Measurements from ENCODE around the gene GAL3ST3. TPM values are rescaled to one million over a fixed set of nuclear protein-coding genes. Genes with fewer than 3 reads are reported as not detected.
A peak's percentile ranks its signal among the peaks of the same experiment; 100 is the strongest.

The GAL3ST3 gene
- total and polyA plus RNA-seq, 2 experiments from 2014 or later = 15.6 to 63.4 TPM

DNA sequence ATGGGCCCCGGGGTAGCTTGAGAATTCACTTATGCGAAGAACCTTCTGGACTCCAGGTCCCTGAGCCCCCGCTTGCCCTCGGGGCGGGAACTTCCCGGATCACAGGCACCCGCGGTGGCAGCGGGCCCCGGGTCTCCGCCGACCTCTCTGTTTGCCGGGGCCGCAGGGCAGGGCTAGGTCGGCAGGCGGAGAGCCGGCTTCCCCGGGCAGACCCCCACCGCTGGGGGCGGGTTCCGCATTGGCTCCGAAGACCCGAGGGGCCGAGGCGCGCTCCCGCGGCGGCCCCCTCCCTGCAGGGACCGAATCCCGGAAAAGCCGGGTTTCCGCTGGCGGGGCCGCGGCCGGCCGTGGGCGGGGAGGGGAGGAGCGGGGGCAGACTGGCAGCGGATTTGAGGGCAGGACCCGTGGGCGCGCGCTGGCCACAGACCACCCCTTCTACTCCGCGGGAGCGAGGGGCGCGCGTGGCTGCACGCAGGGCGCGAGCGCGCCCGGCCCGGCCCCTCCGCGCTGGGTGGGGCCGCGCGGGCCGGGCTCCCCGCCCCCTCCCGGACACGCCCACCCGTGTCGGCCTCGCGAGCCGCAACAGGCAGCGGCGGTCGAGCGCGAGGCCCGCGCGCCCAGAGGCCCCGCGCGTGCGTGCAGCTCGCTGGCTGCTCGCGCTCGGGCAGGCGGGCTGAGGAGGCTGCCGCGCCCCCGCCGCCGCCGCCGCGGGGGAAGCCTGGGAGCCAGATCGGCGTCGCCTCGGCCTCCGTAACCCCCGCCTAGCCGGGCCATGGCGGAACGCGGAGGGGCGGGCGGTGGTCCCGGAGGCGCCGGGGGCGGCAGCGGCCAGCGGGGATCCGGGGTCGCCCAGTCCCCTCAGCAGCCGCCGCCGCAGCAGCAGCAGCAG, 21.0 kb upstream of the GAL3ST3 start, which contains the start of gene PACS1:
Gene PACS1, plus strand, starts transcription at position 558 of the 889 bp plus-strand sequence. Its CDS starts 215 bp downstream, at position 773.
- H3K4me3 ChIP-seq = peak within 1 kb of the TSS; percentile 90
- peaks cover 48% of the 10 kb centered on the region for H3K36me3 Mint-ChIP-seq (ENCODE audit: low read depth)
- no peaks in the 10 kb centered on the region for H3K27me3 ChIP-seq (ENCODE audit: insufficient read depth)
- H3K27ac ChIP-seq (ENCODE audit: low read depth) = peak within 1 kb of the TSS; percentile 97
- H3K4me2 ChIP-seq = peak within 1 kb of the TSS; percentile 98
- no peaks in the 10 kb centered on the region; the same call in 2 of the 3 replicates for H3K9me3 Mint-ChIP-seq
- peaks cover 29% of the 10 kb centered on the region for H3K79me2 ChIP-seq (replicated peaks; ENCODE audit: insufficient read depth)
- peaks cover 14% of the 10 kb centered on the region for H3K27me3 Mint-ChIP-seq (ENCODE audit: insufficient read depth, low read depth, poor library complexity)
- H4K20me1 ChIP-seq (replicated peaks; ENCODE audit: insufficient read depth) = peaks cover 11% of the 10 kb centered on the region; the same call in 1 of the 2 replicates
- H3K4me1 ChIP-seq (ENCODE audit: insufficient read depth) = peaks cover 25% of the 10 kb centered on the region
- peak within 1 kb of the TSS; percentile 84 for H3K27ac Mint-ChIP-seq
- DNase-seq (ENCODE audit: low spot score) (peak; percentile 54), ATAC-seq (peak; percentile 62)
- no peaks in the 10 kb centered on the region for H3K9me2 ChIP-seq (ENCODE audit: insufficient read depth)
- H3K4me1 Mint-ChIP-seq = peaks cover 27% of the 10 kb centered on the region
- TF ChIP-seq ZNF331 (CRISPR knock-in tag; IDR thresholded peaks at IDR 0.05; ENCODE audit: low read depth) (no peak), POLR2AphosphoS5 (IDR thresholded peaks at IDR 0.05; ENCODE audit: low read depth) (peak; percentile 37; the same call in 1 of the 2 replicates), CREB1 (CRISPR knock-in tag; IDR thresholded peaks at IDR 0.05; ENCODE audit: low read depth) (no peak), EZH2phosphoT487 (IDR thresholded peaks at IDR 0.05; ENCODE audit: unreplicated experiment) (no peak), ZNF114 (CRISPR knock-in tag; IDR thresholded peaks at IDR 0.05) (no peak), CTCF (conservative IDR thresholded peaks at IDR 0.05; ENCODE audit: low read depth in 2 of 2) (no peak)
- H3K4me3 Mint-ChIP-seq = peak within 1 kb of the TSS; percentile 85
- peak within 1 kb of the TSS; percentile 86 for H2AFZ ChIP-seq
- peaks cover 33% of the 10 kb centered on the region for H3F3A ChIP-seq (replicated peaks; ENCODE audit: low read depth)
- peaks cover 22% of the 10 kb centered on the region for H3K36me3 ChIP-seq (ENCODE audit: insufficient read depth)

DNA sequence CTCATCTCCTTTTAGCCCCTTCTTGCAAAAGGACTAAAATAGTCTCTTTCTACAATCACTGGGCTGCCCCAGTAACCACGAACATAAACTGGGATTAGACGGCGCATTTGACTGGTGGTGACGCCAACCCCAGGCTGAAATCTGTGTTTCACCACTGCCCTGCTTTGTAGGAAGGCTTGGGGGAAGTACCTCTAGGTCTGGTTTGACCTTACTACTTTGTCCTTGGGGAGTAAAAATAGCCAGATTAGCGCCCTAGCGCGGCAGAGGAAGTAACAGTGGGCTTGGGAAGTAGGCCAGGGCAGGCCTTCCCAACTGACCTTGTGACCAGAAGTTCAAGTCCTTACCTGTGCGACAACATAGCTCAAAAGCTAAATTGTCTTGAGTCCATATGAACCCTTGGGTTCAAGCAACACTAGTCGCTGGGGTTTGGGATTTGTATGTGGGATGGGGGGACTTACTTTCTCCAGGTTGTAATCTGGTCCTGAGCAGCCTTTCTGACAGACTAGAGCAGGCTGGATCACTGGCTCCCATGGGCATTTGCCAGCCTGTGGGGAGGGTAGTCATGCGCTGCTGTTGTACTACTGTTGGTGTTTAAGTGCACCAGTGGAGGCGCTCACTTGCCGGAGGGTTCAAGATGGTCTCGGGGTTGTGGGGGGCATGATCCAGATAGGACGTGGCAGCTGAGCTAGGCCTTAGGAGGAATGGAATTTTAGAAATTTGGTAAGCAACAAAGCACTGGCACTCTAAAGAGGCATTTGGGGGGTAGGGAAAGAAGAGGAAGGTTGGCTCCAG, 20.2 kb upstream of the GAL3ST3 start:
- Mint-ChIP-seq H3K27me3 (ENCODE audit: insufficient read depth, low read depth, poor library complexity) (peaks cover 14% of the 10 kb centered on the region), H3K4me1 (peaks cover 27% of the 10 kb centered on the region), H3K27ac (peak overlapping the region; percentile 84), H3K9me3 (no peaks in the 10 kb centered on the region; the same call in 2 of the 3 replicates), H3K4me3 (peak overlapping the region; percentile 70), H3K36me3 (ENCODE audit: low read depth) (peaks cover 52% of the 10 kb centered on the region)
- Histone ChIP-seq H4K20me1 (replicated peaks; ENCODE audit: insufficient read depth) (peaks cover 10% of the 10 kb centered on the region; the same call in 1 of the 2 replicates), H3K27ac (ENCODE audit: low read depth) (peak overlapping the region; percentile 97), H3K4me3 (peak overlapping the region; percentile 62), H3K9me2 (ENCODE audit: insufficient read depth) (no peaks in the 10 kb centered on the region), H3K4me1 (ENCODE audit: insufficient read depth) (peaks cover 25% of the 10 kb centered on the region), H3K79me2 (replicated peaks; ENCODE audit: insufficient read depth) (peaks cover 37% of the 10 kb centered on the region), H3K4me2 (peak overlapping the region; percentile 74), H3K36me3 (ENCODE audit: insufficient read depth) (peaks cover 31% of the 10 kb centered on the region), H3K27me3 (ENCODE audit: insufficient read depth) (no peaks in the 10 kb centered on the region), H2AFZ (no peak overlapping the region), H3F3A (replicated peaks; ENCODE audit: low read depth) (peaks cover 37% of the 10 kb centered on the region)
- ATAC-seq = peak; percentile 45
- peak; percentile 92 for DNase-seq (ENCODE audit: low spot score)
- TF ChIP-seq ZNF114 (CRISPR knock-in tag; IDR thresholded peaks at IDR 0.05) (no peak), ZNF331 (CRISPR knock-in tag; IDR thresholded peaks at IDR 0.05; ENCODE audit: low read depth) (no peak)
- TF ChIP-seq, protein P1, sequence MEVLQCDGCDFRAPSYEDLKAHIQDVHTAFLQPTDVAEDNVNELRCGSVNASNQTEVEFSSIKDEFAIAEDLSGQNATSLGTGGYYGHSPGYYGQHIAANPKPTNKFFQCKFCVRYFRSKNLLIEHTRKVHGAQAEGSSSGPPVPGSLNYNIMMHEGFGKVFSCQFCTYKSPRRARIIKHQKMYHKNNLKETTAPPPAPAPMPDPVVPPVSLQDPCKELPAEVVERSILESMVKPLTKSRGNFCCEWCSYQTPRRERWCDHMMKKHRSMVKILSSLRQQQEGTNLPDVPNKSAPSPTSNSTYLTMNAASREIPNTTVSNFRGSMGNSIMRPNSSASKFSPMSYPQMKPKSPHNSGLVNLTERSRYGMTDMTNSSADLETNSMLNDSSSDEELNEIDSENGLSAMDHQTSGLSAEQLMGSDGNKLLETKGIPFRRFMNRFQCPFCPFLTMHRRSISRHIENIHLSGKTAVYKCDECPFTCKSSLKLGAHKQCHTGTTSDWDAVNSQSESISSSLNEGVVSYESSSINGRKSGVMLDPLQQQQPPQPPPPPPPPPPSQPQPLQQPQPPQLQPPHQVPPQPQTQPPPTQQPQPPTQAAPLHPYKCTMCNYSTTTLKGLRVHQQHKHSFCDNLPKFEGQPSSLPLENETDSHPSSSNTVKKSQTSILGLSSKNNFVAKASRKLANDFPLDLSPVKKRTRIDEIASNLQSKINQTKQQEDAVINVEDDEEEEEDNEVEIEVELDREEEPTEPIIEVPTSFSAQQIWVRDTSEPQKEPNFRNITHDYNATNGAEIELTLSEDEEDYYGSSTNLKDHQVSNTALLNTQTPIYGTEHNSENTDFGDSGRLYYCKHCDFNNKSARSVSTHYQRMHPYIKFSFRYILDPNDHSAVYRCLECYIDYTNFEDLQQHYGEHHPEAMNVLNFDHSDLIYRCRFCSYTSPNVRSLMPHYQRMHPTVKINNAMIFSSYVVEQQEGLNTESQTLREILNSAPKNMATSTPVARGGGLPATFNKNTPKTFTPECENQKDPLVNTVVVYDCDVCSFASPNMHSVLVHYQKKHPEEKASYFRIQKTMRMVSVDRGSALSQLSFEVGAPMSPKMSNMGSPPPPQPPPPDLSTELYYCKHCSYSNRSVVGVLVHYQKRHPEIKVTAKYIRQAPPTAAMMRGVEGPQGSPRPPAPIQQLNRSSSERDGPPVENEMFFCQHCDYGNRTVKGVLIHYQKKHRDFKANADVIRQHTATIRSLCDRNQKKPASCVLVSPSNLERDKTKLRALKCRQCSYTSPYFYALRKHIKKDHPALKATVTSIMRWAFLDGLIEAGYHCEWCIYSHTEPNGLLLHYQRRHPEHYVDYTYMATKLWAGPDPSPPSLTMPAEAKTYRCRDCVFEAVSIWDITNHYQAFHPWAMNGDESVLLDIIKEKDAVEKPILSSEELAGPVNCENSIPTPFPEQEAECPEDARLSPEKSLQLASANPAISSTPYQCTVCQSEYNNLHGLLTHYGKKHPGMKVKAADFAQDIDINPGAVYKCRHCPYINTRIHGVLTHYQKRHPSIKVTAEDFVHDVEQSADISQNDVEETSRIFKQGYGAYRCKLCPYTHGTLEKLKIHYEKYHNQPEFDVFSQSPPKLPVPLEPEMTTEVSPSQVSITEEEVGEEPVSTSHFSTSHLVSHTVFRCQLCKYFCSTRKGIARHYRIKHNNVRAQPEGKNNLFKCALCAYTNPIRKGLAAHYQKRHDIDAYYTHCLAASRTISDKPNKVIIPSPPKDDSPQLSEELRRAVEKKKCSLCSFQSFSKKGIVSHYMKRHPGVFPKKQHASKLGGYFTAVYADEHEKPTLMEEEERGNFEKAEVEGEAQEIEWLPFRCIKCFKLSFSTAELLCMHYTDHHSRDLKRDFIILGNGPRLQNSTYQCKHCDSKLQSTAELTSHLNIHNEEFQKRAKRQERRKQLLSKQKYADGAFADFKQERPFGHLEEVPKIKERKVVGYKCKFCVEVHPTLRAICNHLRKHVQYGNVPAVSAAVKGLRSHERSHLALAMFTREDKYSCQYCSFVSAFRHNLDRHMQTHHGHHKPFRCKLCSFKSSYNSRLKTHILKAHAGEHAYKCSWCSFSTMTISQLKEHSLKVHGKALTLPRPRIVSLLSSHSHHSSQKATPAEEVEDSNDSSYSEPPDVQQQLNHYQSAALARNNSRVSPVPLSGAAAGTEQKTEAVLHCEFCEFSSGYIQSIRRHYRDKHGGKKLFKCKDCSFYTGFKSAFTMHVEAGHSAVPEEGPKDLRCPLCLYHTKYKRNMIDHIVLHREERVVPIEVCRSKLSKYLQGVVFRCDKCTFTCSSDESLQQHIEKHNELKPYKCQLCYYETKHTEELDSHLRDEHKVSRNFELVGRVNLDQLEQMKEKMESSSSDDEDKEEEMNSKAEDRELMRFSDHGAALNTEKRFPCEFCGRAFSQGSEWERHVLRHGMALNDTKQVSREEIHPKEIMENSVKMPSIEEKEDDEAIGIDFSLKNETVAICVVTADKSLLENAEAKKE (CRISPR knock-in tag; IDR thresholded peaks at IDR 0.05) = no peak
- TF ChIP-seq, protein P2, sequence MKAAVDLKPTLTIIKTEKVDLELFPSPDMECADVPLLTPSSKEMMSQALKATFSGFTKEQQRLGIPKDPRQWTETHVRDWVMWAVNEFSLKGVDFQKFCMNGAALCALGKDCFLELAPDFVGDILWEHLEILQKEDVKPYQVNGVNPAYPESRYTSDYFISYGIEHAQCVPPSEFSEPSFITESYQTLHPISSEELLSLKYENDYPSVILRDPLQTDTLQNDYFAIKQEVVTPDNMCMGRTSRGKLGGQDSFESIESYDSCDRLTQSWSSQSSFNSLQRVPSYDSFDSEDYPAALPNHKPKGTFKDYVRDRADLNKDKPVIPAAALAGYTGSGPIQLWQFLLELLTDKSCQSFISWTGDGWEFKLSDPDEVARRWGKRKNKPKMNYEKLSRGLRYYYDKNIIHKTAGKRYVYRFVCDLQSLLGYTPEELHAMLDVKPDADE (IDR thresholded peaks at IDR 0.05) = no peak
